ENCODE results near the gene TIMM10B. TPM values are rescaled to one million over a fixed set of nuclear protein-coding genes. Genes with fewer than 3 reads are reported as not detected.

The TIMM10B gene
- total and polyA plus RNA-seq, 9 of the 15 experiments (the other 6 are each of a cell fraction or from before 2014, with no cell fraction given): 43.2 to 163 (median 57.0) TPM

DNA sequence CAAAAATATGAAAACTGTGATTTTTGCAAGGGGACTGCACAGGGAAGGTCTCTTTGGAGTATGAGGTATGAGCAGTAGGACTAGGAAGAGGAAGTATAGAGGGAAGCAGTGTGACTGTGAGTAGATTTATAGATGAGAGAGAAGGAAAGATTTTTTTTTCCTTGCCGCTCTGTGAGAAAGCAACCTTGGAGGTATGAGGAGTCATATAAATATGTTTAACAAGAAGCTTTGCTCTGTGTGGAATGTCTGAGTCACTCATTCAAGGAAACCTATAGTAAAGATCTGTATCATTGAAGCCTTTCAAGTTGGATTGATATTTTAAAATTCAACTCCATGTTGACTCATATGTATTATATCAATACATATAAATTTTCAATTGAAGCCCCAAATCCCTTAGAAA lies 42.0 kb downstream of the TIMM10B start:
- Histone ChIP-seq H3K4me3 (no peak overlapping the region), H3K27me3 (ENCODE audit: control insufficient read depth in 2 of 2, insufficient read depth in 2 of 2, low read length in 2 of 2) (no peaks in the 10 kb centered on the region), H3K9me1 (ENCODE audit: control insufficient read depth, insufficient read depth, low read length) (no peaks in the 10 kb centered on the region), H3K4me1 (replicated peaks in 1 of 2; ENCODE audit: control insufficient read depth in 2 of 2, insufficient read depth in 2 of 2, low read length in 2 of 2) (no peaks in the 10 kb centered on the region), H3K36me3 (ENCODE audit: control insufficient read depth, insufficient read depth, low read length) (peaks cover 4% of the 10 kb centered on the region), H3K9ac (ENCODE audit: insufficient read depth in 1 of 2, low read depth in 2 of 2, low read length in 2 of 2) (no peak overlapping the region), H3K27ac (ENCODE audit: extremely low read depth, low read depth, low read length) (no peak overlapping the region), H3K9me3 (replicated peaks; ENCODE audit: control insufficient read depth, insufficient read depth, low read depth, low read length) (no peaks in the 10 kb centered on the region), H3K4me2 (ENCODE audit: insufficient read depth, low read length) (no peak overlapping the region), H4K20me1 (replicated peaks; ENCODE audit: control insufficient read depth, insufficient read depth, low read length) (no peaks in the 10 kb centered on the region), H2AFZ (ENCODE audit: low read depth, low read length) (no peak overlapping the region), H3K79me2 (ENCODE audit: control insufficient read depth, insufficient read depth, low read length) (no peaks in the 10 kb centered on the region)
- DNase-seq (ENCODE audit: extremely low read depth in 1 of 4, low spot score in 3 of 4): no peak
- WGBS (ENCODE audit: insufficient coverage, low coverage, missing lambda C conversion rate): 22% methylated on average over 1 of the region's 1 CpG
- CTCF ChIA-PET (ENCODE audit: low intra/inter-chr PET ratio): no interaction called here
- ATAC-seq: no peak
- intact Hi-C loops (cut with micrococcal nuclease) (no loop called here), in situ Hi-C loops (cut with MboI) (no loop called here)
- FAIRE-seq: no peak
- BruUV-seq (replicated peaks): no TSS peak
- TF ChIP-seq FOSL1 (tag; conservative IDR thresholded peaks at IDR 0.05) (peak; percentile 71), HNRNPK (IDR thresholded peaks at IDR 0.05; ENCODE audit: low read depth, low read length, poor library complexity, severe bottlenecking) (no peak), ZNF146 (CRISPR knock-in tag; IDR thresholded peaks at IDR 0.05; ENCODE audit: unreplicated experiment) (no peak), DIDO1 (tag; IDR thresholded peaks at IDR 0.05; ENCODE audit: low read depth) (no peak), MEIS2 (IDR thresholded peaks at IDR 0.05; ENCODE audit: partially characterized antibody) (peak; percentile 8), JUND (IDR thresholded peaks at IDR 0.05; ENCODE audit: borderline replicate concordance, low read depth, low read length) (peak; percentile 28; the same call in 1 of the 2 replicates), JUND (tag; IDR thresholded peaks at IDR 0.05; ENCODE audit: borderline replicate concordance, low read depth, low read length) (0 out of 3 replicates have a peak, but pooled peaks have one; percentile 19), ZNF41 (CRISPR knock-in tag; conservative IDR thresholded peaks at IDR 0.05) (no peak)
- POLR2A ChIA-PET: no interaction called here
